Measurements from ENCODE around the gene APLNR.

- TF ChIP-seq CTCF (IDR thresholded peaks at IDR 0.05 in 2 of 3, conservative IDR thresholded peaks at IDR 0.05 in 1 of 3; ENCODE audit: borderline replicate concordance in 1 of 3, insufficient read depth in 1 of 3, low read depth in 2 of 3, low read length in 2 of 3) (no peak), POLR2AphosphoS5 (IDR thresholded peaks at IDR 0.05; ENCODE audit: low read depth, low read length) (no peak), REST (IDR thresholded peaks at IDR 0.05; ENCODE audit: low read depth) (no peak), JUND (IDR thresholded peaks at IDR 0.05) (no peak), POLR2A (IDR thresholded peaks at IDR 0.05; ENCODE audit: borderline replicate concordance, extremely low read depth, insufficient read depth, insufficient read length) (no peak), SRF (IDR thresholded peaks at IDR 0.05; ENCODE audit: low read depth) (no peak), RAD21 (IDR thresholded peaks at IDR 0.05; ENCODE audit: low read depth) (no peak), EZH2phosphoT487 (IDR thresholded peaks at IDR 0.05; ENCODE audit: borderline replicate concordance) (no peak), EZH2 (IDR thresholded peaks at IDR 0.05) (no peak), ZFX (IDR thresholded peaks at IDR 0.05) (no peak), YY1 (IDR thresholded peaks at IDR 0.05; ENCODE audit: extremely low read depth, insufficient replicate concordance, low read depth, low read length) (no peak), EGR1 (IDR thresholded peaks at IDR 0.05; ENCODE audit: low read depth) (no peak), MAX (IDR thresholded peaks at IDR 0.05) (no peak), CEBPB (IDR thresholded peaks at IDR 0.05; ENCODE audit: low read depth) (no peak)
Observed at GRCh38 chr11:57191311-57192219, 45.5 kb downstream of the APLNR start.

Data from HCT116 (cell line).